Gastroesophageal sphincter (tissue), 3 donors: ENCODE results near the gene PPM1M.
A peak's percentile ranks its signal among the peaks of the same experiment; 100 is the strongest.

ENCODE experiments used
- CTCF ChIP-seq, 4 experiments: fragments of 200-600 bp in 2 of 4; fragments of 450-650 bp in 2 of 4; sonication (generic) in 1 of 4; IDR thresholded peaks; one replicate each; pipeline ENCODE4 v1.5.1; 2017 to 2019; ENCODE audit warnings: antibody characterized with exemption in 4 of 4, mild to moderate bottlenecking in 2 of 4, moderate library complexity in 2 of 4
- POLR2A ChIP-seq, 2 donors: fragments of 450-650 bp; IDR thresholded peaks; one replicate each; pipeline ENCODE4 v1.6.1; 2017; ENCODE audit warnings: antibody characterized with exemption in 2 of 2, mild to moderate bottlenecking in 2 of 2, moderate library complexity in 1 of 2
- POLR2AphosphoS5 ChIP-seq: sonication (generic); formaldehyde crosslinking; IDR thresholded peaks from one replicate; pipeline ENCODE4 v1.6.1; 2017; ENCODE audit warnings: antibody characterized with exemption

GRCh38 chr3:52278510-52279069 is 33.0 kb downstream of the PPM1M start, which contains the start of gene WDR82:
- TF ChIP-seq CTCF (IDR thresholded peaks at IDR 0.05) (peak; percentile 20 to 70 (median 60)), POLR2A (IDR thresholded peaks at IDR 0.05) (peak; percentile 74 to 79), POLR2AphosphoS5 (peak; percentile 82)
